Upper lobe of left lung (tissue), 4 donors: ENCODE measurements around the gene TMEM121B.

Experiments
- POLR2A ChIP-seq, 4 donors: fragments of 450-650 bp; IDR thresholded peaks; one replicate each; pipeline ENCODE4 v1.5.1; 2016 to 2017; ENCODE audit warnings: antibody characterized with exemption in 4 of 4, mild to moderate bottlenecking in 2 of 4
- POLR2AphosphoS5 ChIP-seq, 2 donors: sonication (generic); formaldehyde crosslinking; IDR thresholded peaks; one replicate each; pipeline ENCODE4 v1.5.1; 2017; ENCODE audit warnings: antibody characterized with exemption in 2 of 2
- TF ChIP-seq, protein P1 (sequence below), 6 experiments: fragments of 450-650 bp in 4 of 6; fragments of 200-600 bp in 2 of 6; sonication (generic) in 2 of 6; IDR thresholded peaks; one replicate each; pipeline ENCODE4 v1.5.1; 2016 to 2019; ENCODE audit warnings: antibody characterized with exemption in 6 of 6

- TF ChIP-seq, protein P1, sequence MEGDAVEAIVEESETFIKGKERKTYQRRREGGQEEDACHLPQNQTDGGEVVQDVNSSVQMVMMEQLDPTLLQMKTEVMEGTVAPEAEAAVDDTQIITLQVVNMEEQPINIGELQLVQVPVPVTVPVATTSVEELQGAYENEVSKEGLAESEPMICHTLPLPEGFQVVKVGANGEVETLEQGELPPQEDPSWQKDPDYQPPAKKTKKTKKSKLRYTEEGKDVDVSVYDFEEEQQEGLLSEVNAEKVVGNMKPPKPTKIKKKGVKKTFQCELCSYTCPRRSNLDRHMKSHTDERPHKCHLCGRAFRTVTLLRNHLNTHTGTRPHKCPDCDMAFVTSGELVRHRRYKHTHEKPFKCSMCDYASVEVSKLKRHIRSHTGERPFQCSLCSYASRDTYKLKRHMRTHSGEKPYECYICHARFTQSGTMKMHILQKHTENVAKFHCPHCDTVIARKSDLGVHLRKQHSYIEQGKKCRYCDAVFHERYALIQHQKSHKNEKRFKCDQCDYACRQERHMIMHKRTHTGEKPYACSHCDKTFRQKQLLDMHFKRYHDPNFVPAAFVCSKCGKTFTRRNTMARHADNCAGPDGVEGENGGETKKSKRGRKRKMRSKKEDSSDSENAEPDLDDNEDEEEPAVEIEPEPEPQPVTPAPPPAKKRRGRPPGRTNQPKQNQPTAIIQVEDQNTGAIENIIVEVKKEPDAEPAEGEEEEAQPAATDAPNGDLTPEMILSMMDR (IDR thresholded peaks at IDR 0.05) = no peak
- TF ChIP-seq POLR2AphosphoS5 (IDR thresholded peaks at IDR 0.05) (no peak), POLR2A (IDR thresholded peaks at IDR 0.05) (no peak)
Observed at GRCh38 chr22:17115945-17116565, 5.1 kb downstream of the TMEM121B start.
